NCI-H128 (cell line): Measurements from ENCODE around the gene SYCN.

Experiments used
- DNase-seq: peaks from one replicate; lab custom pipeline; 2025; ENCODE audit not compliant: unreplicated experiment; lab: John Stamatoyannopoulos, UW

The SYCN gene

DNA sequence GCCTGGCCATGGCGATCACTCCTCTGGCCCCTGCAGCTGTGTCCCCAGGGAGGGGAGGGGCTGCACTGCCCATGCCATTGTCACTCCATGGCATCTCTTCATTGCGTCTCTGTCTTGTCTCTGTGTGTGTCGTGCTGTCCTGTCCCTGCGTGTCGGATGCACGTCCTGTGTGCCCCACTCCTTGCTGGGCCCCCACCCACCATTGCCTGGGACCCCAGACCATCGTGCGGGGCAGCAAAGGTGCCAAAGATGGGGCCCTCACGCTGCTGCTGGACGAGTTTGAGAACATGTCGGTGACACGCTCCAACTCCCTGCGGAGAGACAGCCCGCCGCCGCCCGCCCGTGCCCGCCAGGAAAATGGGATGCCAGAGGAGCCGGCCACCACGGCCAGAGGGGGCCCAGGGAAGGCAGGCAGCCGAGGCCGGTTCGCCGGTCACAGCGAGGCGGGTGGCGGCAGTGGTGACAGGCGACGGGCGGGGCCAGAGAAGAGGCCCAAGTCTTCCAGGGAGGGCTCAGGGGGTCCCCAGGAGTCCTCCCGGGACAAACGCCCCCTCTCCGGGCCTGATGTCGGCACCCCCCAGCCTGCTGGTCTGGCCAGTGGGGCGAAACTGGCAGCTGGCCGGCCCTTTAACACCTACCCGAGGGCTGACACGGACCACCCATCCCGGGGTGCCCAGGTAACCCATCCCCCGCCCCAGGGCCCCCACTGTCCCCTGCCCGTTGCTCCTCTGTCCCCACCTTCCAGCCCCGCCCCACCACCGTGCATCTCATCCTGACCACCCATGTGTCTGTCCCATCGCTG, 31.2 kb downstream of the SYCN start:
- no peak for DNase-seq

DNA sequence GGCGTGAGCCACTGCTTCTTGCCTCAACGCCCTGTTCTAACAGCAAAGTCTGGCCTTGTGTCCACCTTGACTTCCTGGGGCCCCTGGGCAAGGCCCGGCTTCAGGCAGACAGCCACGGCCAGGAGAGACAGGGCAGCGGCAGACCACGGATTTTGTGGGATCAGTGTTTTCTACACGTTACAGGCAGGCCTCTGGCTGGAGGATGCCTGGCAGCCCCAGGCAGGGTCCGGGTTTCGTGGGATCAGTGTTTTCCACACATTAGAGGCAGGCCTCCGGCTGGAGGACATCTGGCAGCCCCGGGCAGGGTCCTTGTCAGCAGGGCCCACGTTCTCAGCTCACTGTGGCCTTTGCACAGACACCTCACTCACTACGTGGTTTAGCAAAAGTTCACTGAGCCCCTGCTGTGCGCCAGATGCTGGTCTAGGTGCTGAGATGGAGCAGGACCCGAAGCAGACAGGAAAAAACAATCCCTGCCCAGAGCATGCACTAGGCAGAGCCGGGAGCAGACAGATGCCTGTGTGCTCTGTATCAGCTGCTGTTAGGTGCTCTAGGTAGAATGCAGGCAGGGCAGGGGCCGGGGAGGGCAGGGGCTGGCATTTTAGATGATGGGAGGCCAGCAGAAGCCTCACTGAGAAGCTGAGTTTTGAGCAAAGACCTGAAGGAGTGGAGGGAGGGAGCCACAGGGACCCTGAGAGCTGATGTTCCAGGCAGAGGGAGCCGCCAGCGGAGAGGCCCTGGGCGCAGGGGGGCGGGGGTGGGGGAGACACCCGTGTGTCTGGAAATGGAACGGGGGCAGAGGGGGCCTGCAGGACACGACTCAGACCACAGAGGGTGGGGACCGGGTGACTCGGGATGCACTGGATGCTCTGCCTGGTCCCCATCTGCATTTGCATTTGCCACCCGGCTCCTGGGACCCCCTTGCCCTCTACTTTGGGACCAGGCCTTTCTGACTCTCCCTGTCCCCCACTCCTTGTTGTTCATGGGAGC, 32.3 kb downstream of the SYCN start:
- DNase-seq: no peak

DNA sequence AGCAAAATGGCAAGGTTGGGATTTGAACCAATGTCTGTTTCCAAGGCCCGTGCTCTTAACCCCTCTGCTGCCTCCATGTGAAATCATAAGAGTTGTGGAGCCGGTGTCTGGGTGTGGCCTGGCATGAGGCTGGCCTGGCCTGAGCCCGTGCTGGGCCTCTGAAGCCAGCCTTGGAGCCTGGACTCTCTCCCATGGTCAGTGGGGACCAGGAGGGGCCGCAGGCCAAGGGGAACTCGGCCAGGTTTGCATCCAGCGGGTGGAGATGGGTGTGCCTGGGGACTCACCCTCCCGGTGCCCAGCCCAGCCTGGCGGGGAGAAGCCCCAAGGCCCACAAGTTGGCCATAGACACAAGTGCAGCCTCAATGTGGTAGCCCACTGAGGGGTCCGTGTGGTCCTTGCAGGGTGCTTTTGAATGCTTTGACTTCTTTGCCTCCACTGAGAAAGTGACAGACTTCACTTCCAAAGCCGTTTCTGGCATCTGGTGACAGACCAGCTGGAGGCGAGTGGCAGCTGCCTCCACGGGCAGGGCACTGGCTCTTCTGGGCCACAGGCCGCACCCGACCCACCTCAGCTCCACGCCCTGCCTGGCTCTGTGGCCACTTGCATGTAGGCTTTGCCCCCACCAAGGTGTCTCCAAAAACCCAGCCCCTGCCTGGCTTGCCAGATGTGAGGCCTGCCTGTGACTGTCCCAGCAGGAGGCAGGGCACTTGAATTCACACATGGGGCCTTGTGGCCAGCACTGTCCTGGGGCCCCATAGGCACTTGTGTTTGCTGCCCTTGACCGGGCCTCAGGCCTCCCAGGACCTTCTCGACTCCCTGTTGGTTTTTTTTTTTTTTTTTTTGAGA, 33.5 kb downstream of the SYCN start:
- no peak for DNase-seq

DNA sequence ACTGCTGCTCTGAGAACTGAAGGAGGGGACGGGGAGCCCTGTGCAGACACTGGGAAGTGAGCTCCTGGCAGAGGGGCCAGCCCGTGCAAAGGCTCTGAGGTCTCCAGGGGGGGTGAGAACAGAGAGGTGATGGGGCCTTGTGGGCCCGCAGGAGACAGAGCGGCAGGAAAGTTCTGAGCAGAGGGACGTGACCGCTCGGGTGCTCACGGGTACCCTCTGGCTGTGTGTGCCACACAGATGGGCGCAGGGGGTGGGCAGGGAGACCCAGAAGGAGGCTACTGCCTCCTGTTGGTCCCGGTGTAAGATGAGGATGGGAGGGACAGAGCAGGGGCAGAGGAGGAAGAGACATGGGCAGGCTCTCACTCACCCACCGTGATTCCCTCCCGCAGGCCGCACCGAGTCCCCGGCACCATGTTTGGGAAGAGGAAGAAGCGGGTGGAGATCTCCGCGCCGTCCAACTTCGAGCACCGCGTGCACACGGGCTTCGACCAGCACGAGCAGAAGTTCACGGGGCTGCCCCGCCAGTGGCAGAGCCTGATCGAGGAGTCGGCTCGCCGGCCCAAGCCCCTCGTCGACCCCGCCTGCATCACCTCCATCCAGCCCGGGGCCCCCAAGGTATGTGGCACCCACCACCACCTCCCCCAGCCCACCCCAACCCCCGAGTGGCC, 34.8 kb downstream of the SYCN start:
- no peak for DNase-seq

DNA sequence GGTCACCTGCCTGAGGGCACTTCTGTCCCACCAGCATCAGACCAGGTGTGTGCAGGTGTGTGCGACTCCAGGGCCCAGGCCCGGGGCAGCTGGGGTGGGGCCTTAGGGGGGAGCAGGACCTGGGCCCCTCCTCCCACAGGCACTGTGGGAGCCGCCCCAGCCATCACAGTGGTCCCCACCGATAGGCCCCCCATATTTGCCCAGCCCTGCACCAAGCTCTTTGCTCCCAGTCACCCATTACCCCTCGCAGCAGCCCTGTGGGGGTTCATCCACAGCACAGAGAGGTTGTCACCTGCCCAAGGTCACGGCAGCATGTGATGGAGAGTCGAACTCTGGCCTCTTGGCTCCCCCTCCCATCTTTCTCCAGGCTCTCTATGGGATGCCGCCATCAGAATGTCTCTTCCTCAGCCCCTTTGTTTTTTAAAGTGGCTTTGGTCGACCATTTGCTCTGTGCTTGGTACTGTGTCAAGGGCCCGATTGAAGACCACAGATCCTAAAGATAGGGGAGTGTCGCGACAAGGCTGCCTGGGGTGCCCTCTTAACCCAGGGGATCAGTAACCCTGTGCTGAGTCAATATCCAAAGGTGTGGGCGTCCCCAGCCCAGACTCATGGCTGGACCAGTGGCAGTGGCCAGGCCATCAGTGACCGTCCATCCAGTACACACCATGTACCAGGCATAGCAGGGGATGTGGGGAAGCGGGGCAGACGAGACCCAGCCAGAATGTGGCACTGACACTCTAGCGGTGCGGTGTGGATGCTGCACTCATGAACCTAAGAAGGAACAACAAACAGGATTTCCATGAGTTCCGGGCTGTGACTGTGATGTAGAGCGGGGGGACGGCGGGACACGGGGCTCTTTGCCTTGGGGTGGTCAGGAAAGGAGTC, 35.6 kb downstream of the SYCN start:
- no peak for DNase-seq

DNA sequence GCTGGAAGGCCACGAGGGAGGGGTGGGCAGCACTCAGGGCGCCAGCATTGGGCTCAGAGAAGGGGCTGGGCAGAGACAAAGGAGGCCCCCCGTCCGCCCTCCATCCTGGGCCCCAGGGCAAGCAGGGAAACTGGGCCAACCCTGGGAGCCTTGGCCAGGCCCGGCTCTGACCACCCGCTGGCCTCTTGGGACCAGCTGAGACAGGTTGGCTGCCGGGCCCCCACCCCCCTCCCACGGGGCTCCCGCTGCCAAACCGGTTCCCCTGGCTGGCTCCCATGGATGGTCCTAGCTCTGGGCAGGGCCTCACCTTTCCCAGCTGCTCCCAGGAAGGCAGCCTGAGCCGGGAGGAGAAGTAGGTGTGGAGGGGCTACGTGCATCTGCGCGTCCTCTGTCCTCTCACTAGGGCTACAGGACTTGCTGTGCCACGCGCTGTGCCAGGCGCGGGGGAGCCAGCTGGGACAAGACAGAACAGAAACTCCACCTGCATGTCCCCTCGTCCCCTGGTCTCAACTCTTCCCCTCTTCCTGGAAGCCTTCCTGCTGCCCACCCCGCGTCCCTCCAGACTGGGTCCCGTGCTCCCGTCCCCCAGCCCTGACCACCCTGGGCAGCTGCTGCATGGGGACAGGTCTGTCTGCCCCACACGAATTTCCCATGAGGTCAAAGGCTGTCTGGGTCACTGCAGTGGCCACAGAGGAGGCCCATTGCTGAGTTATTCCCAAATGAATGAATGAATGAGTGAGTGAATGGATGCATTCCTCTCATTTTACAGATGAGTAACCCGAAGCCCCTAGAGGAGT, 36.4 kb downstream of the SYCN start:
- no peak for DNase-seq

DNA sequence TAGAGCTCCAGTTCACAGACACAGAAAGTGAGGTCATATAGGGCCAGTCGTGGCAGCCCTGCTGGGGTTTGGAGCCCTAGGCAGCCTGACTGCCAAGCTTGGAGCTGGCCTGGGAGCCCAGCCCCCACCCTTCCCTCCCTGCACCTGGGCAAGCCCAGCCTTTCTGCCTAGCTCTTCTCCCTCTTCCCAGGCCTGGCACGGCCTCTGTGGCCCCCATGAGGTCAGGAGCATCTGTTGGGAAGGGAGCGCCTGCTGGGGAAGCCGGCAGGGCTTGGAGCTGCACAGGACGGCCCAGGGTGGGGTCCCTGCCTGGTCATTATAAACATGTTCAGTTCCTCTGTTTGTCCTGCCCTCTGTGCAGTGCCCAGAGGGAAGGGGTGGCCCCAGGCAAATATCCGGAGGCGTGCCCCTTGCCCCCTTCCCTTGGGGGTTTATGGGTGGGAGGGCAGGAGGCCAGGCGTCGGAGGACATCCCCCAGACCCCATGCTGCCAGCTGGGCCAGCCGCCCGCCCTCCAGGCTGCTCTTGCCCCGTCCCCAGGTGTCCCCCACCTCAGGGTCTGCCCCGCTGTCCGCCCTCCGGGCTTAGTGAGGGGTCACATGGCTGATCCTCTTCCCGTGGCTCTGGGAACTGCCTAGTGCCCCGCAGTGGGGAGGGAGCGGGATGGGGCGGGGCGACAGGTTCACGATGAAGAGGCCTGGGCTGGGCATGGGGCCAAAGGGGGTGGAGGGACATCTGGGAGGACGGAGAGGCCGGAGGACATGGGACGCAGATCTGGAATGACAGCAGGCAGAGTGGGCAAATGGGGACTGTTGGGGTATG, 37.3 kb downstream of the SYCN start:
- no peak for DNase-seq

DNA sequence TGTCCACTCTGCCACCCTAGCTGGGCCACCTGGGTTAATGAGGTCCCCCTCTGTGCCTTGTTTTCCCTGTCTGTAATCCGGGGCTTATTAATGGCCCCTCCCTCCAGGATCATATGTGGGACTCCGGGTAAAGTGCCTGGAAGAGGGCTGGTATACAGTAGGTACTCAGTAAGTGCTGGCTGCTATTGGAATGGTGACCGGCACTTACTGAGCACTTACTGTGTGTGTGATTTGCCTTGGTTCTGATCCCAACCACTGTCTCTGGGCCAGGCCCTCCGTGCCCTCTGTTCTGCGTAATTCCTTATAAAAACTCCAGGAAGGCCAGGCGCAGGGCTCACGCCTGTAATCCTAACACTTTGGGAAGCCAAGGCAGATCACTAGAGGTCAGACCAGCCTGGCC, 38.2 kb downstream of the SYCN start:
- DNase-seq: no peak

DNA sequence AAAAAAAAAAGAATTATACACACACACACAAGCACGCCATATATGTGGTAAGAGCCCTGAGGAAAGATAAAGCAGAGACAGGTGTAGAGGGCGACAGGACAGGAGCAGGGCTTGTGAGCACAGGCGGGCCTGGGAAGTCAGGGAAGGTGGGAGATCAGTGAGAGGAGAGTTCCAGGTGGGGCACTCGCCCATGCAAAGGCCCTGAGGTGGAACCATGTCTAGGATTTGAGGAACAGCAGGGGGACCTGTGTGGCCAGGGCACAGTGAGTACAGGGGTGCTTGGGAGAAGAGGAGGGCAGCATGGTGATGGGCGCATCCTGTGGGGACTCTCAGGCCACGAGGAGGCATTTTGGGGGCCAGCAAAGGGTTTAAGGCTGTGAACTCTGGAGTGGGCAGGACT, 39.8 kb downstream of the SYCN start:
- no peak for DNase-seq

DNA sequence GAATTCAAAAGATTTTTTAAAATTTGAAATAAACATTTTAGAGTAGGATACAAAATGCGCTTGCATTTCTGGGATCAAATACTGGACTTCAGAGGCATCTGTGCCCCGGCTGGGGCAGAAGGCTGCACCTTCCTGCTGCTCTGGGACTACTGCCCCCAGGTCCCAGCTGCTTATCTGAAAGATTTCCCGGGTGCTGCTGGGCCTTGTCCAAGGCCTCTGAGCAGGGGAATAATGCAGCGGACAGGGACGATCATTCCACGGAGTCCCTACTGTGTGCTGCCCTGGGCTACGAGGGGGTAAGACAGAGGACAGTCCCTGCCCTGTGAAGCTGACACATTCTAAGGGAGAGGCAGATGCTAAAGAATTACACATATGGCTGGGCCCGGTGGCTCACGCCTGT, 40.4 kb downstream of the SYCN start:
- no peak for DNase-seq

DNA sequence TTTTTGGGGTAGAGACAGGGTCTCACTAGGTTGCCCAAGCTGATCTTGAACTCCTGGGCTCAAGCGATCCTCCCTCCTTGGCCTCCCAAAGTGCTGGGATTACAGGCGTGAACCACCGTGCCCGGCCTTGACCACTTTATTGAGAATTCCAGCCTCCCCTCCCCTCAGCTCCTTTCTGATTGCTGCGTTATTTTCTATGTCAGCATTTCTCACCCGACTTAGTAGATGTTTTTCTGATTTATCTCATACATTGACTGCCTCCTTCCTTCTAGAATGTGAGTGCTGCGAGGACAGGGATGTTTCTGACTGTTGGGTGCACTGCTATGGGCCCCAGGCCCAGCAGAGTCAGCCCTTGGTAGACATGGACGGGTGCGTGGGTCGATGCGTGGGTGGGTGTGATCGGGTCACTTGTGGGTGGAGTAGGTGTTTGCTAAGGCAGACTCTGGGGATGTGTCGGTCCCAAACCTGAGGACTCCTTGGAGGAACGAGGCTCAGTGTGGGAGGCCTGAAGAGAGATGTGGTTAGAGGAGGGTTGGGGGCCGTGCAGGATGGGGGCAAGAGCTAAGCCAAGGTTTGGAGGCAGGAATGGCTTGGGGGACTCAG, 41.5 kb downstream of the SYCN start:
- DNase-seq: no peak

DNA sequence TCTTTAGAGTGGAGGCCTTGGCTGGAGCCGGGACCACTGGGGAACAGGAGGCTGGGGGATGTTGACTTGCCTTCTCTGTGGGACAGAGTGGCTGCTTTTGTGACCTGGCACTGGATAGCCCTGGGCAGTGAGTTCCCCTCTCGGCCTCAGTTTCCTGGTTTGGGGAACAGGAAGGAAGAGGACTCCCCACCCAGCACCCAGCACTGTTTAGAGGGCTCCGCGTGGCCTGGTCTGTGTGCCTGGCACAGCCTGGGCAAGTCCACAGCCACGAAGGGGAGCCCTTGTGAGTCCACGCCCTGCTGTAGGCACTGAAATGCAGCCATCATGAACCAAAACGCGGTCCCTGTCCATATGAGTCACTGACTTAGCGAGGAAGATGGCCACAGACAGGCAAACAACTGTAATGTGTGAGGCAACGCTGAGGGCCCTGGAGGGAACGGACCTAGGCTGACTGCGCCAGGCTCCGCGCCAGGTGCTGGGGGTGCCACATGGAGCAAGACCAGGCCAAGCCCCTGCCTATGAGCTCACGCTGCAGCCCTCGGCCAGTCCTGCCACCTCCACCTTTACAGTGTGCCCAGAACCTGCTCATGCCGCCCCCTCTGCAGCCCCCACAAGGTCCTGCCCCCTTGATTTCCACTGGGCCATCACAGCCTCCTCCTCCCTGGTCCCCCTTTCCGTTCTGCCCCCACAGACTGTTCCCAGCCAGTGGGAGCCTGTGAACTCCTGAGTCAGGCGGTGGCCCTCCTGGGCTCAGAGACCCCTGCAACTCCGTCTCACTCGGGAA, 43.0 kb downstream of the SYCN start:
- DNase-seq: no peak

DNA sequence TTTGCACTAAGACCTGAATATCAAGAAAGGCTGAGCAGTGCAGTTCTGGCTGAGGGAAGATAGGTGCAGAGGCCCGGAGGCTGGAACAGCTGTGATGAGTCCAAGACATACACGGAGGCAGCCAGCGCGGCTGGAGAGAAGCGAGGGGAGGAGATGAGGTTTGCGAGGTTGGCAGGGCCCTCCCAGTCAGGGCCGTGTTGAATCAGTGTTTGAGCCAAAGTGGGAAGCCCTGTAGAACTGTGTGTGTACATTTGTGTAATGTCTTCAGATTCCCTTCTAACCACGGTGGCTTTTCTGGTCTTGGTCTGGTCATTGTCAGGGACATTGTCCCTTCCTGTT, 43.6 kb downstream of the SYCN start:
- no peak for DNase-seq

DNA sequence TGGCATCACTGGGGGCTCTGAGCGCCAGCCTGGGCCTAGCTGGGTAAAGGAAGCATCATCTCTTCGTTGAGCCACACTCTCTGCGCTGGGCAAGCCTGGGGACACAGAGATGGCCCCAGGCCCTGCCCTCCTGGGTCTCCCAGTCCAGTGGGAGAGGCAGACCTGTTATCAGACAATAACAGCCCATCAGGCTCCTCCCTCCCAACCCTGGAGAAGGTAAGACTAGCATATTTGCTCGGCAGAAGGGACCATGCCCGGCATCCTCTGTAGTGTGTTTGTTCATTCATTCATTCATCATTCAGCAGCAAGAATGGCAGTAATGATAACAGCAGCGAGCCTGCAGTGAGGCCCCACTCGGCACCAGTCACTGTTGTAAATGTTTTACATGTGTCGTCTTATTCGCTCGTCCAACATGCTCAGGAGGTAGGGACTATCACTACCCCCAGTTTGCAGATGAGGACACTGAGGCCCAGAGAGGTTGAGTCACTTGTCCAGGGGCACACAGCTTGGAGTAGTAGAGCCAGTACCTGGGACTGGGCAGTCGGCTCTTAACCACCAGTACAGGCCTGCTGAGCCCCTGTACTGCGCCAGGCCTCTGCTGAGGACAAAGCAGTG, 45.3 kb downstream of the SYCN start:
- no peak for DNase-seq

DNA sequence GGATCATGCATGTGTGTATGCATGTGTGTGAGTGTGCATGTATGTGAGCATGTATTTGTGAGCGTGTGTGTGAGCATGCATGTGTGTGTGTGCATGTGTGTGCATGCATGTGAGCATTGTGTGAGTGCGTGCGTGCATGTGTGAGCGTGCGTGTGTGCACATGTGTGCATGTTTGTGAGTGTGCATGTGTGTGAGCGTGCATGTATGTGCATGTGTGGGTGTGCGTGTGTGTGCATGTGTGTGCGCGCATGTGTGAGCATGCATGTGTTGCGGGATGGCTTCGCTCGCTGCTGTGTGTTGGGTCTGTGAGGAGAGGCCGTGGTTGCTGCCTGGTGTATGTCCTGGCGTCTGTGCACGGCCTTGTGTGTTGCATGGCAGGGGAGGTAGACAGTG, 46.1 kb downstream of the SYCN start:
- DNase-seq: no peak

DNA sequence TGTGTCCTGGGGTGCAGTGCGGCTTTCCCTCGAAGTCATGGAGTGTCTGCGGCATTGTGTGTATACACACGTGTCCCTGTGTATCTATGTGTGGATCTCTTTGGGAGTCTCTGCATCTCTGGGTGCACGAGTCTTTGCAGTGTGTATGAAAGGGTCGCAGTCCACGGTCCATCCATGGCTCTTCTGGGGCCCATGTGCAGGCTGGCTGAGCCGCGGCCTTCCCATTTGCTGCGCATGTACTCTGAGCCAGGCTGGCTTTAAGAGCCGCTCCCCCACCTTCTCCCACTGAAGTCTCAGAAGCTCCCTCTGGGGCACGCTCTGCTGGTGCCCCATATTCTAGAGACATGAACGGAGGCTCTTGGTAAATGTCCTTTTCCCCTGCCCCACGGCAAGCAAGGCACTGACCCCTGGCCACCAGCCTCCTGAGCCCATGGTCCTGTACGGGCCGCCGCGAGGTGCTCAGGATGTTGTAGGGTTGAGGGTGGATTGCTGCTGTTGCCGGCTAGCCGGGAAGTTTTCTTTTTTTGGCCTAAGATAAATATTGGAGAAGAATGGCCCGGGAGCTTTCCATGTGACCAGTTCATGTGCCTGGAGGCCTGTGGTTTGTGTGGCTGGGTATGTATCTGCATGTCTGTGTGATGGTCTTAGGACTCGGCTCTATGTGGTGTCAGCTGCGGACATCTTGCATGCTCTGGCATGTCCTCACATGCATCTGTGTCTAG, 46.6 kb downstream of the SYCN start:
- DNase-seq: no peak
